HG02571 (cell line): ENCODE data around the gene LDLRAD4.

Source experiments
- ATAC-seq: cut with Tn5 transposase; IDR thresholded peaks from one replicate; pipeline ENCODE4 v1.9.1; 2021; ENCODE audit warnings: mild to moderate bottlenecking, moderate library complexity; ENCODE audit not compliant: unreplicated experiment

The LDLRAD4 gene

GRCh38 chr18:13280070-13280795, 61.7 kb downstream of the LDLRAD4 start:
- ATAC-seq, result no peak

- no peak for ATAC-seq
These were observed 62.8 kb downstream of the LDLRAD4 start for GRCh38 chr18:13281406-13281805.

DNA sequence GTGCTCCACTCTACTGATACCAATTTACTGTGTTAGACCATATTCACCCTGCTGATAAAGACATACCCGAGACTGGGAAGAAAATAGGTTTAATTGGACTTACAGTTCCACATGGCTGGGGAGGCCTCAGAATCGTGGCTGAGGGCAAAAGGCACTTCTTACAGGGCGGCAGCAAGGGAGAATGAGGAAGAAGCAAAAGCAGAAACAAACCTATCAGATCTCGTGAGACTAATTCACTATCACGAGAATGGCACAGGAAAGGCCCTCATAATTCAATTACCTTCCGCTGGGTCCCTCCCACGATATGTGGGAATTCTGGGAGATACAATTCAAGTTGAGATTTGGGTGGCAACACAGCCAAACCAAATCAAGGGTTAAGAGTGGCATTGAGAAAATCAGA, 65.2 kb downstream of the LDLRAD4 start:
- ATAC-seq, result no peak

GRCh38 chr18:13284330-13285027, 65.9 kb downstream of the LDLRAD4 start:
- ATAC-seq, result no peak

DNA sequence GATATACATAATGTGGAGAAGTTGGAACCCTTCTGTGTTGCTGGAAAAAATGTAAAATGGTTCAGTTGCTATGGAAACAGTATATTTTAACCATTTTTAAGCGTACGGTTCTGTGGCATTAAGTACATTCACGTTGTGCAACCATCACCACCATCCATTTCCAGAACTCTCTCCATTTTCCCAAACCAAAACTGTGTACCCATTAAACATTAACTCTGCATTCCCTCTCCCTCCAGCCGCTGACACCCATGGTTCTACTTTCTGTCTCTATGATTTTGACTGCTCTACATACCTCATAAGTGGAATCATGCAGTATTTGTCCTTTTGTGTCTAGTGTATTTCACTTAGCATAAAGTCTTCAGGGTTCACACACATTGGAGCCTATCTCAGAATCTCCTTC, 67.3 kb downstream of the LDLRAD4 start:
- no peak for ATAC-seq

GRCh38 chr18:13286456-13287125, 68.0 kb downstream of the LDLRAD4 start:
- no peak for ATAC-seq

GRCh38 chr18:13287372-13287771, 68.8 kb downstream of the LDLRAD4 start:
- ATAC-seq, result no peak

- no peak for ATAC-seq
These were observed 70.1 kb downstream of the LDLRAD4 start for GRCh38 chr18:13288509-13289133.

DNA sequence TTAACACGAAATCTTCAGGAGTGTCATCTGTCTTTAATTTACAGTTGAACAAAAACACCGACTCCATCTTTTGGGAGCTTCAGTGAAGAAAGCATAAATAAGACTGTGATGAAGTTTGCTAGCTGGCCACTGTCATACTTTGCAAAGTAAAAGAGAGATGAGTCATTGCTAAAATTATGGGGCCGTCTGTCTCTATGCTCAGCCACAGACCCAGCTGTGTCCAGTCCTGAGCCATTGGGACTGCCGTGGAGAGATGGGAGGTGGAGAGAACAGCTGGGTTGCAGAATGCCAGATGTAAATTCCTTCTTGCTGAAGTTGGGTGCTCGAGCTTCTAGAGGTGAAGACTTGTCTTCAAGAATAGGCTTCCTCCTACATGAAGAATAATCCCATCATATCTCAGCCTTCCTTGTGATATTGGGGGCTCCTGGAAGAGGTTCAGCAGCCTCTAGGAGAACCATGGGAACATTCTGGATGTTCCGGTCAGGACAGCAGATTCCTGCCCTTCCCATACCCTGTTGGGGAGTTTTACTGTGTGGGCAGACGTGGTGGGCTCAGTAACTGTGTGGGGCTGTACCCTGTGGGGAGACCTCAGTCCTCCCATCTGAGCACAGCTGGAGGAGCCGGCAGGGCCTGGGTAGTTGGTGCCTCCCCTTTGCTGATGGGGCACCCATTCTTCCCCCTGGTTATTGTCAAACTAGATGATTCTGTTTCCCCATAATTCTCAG, 71.1 kb downstream of the LDLRAD4 start:
- no peak for ATAC-seq

DNA sequence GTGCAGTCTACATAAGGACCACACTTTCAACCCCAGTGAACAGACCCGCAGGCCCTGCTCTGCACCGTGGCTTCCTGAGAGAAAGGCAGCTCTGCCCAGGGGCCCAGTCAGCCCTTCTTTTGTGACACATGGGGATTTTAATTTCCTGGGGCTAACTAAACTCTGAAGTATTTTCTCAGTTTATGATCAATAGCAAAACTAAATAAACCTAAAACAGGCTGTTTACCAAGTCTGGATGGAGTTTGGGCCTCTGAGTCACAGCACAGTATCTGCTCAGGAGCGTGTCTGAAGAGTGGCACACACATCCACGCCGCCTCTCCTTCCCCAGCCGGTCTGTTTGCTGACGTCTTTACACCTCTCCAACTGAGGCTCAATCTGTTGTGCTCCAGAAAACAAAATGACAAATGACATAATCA, 72.3 kb downstream of the LDLRAD4 start:
- no peak for ATAC-seq

DNA sequence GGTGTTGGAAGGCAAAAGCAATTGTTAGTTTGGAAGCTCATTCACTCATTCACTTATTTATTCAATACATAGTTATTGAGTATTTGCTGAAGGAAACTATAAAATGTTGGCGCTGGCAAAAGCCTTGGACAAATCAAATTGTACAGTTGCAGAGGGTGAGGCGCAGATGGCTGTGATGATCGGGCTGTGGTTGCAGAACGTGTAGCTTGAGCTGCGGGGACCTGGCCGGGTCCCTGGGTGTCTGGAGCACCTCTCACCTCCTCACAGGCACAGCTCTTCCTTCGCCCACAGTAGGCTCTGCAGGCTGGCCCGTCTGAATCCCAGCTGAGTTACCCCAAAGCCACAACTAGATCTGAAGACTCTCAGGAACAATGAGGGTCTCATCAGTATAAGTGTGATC, 72.7 kb downstream of the LDLRAD4 start:
- no peak for ATAC-seq

DNA sequence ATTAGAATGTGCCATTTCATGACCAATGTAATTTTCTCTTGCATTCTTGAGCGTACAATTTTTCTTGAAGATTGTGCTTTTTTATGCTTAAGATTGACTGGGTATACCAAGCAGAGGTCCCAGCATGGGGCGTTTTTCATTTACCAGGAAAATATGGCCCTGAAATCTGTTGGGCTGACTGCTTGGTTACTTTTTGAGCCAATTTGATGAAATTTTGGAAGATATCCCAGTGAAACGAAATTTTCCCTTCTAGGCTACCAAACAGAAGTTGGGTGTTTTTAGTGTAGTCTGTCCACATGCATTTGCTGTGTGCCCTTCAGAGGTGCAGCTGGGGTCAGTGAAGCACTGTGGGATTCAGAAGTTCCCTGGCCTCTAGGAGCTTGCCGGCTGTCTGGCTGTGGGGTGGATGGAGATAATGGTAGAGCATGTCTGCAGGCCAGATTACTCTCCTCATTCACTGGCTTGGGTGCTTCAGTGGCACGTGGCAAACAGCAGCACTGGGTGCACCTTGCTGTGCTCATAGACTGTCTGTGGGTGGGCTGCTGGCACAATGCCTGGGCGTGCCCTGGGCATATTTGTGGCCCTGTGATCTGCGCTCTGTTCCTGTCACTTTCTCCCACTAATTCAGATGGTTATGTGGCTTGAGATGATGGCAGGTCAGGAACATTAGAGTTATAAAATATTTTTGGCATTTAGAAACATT, 73.3 kb downstream of the LDLRAD4 start:
- ATAC-seq, result no peak

GRCh38 chr18:13292736-13293135, 74.2 kb downstream of the LDLRAD4 start:
- no peak for ATAC-seq

DNA sequence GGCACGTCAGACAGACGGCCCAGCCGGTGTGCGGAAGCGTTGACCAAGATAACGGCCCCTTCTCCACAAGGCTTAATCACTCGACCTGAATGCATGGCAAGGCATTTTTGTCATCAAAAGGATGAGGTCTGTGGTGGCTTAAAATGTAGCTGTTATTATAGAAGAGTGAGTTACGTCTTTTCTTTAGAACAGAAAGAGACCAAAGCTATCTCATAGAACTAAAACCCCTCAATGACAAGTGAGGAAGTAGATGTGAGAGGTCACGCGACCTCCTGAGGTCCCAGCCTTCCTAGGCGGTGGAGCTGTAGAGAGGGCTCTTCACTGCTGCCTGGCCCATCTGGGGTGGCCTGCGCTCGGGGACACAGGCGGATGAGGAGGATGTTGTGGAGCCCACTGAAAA, 75.7 kb downstream of the LDLRAD4 start:
- no peak for ATAC-seq

DNA sequence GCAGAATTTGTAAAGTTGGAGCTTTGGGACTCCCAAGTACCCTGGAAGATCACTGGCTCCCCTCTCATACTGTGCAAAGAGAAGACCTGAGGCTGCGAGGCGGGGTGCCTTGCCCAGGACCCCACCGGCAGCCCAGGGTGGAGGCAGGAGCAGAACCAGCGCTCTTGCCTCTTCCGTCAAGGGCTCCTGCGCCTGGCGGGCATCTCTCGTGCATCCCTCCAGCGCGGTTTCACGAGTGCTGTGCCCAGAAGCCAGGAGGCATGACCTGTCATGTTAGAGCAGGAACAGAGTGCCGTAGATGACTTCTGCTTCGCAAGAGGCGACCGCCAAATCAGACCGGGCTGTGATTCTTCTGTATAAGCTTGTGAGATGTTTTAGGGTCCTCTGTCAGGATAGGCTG, 77.3 kb downstream of the LDLRAD4 start:
- ATAC-seq, result no peak

DNA sequence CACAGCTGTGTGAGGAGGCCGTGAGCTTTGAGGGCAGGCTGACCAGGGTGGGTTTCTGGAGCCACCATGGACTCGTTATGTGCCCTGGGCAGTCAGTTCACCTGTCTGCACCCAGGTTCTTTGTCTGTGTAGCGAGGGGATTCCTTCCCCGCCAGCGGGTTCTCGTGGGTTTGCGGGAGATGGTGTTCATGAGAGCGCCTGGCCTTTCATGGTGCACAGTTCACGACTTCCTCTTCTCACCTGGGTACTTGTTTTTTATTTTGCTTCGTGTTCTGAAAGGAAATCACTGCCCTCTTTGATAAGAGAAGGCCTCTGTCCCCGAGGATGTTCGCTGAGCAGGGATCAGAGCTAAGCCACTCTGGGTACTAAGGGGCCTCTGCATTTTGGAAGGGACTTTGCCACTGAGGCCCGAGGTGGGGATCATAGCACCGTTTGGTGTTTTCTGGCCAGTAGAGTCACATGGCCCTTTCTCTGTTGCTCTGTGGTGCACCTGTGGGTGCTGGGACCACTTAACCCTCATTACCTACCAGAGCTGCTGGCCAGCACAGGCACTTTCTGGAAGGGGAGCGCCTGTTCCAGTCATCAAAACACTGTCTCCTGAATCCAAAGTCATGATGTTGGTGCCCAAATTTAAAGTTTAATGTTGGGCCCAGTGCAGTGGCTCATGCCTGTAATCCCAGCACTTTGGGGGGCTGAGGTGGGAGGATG, 78.5 kb downstream of the LDLRAD4 start:
- ATAC-seq, result no peak

DNA sequence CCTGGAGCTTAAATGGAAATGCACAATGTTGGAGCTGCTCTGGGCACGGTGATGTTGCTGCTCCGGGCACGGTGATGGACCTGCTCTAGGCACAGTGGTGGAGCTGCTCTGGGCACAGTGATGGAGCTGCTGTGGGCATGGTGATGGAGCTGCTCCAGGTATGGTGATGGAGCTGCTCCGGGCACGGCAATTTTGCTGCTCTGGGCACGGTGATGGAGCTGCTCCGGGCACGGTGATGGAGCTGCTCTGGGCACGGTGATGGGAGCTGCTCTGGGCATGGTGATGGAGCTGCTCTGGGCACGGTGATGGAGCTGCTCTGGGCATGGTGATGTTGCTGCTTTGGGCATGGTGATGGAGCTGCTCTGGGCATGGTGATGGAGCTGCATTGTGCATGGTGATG, 79.7 kb downstream of the LDLRAD4 start:
- no peak for ATAC-seq

DNA sequence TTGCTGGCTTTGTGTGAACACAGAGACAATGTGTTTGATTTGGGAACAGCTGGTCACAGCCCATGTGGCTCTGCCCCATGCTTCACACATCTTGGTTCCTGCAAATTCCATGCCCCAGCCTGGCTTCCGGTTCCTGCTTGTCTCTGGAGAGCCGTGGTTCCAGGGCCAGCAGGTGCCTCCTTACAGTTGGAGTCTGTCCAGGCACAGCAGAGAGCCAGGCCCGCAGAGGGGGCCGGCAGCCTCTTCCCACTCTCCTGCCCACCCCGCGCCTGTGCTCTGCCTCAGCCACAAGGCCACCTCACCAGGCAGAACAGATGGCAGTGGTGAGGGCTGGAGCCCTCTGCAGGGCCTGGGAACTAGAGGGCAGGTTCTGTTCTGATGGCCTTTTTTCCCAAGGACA, 81.5 kb downstream of the LDLRAD4 start:
- no peak for ATAC-seq

DNA sequence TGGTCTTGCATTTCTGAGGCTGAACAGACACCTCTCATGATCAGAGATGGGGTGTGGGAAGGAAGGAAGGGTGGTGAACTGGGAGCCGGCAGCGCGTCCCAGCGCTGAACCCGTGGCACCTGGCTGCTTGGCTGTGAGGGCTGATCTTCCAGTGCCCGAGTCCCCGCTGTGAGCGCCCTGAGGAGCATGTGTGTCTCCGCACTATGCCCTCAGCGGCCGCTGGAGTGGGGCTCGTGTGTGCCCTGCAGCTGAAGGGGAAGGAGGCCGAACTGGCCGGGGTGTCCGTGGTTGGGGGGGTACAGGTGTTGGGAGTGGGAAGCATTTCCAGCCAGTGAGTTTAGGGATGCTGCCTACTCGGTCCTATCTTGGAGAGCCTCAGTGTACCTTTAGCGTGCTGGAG, 82.2 kb downstream of the LDLRAD4 start:
- no peak for ATAC-seq

DNA sequence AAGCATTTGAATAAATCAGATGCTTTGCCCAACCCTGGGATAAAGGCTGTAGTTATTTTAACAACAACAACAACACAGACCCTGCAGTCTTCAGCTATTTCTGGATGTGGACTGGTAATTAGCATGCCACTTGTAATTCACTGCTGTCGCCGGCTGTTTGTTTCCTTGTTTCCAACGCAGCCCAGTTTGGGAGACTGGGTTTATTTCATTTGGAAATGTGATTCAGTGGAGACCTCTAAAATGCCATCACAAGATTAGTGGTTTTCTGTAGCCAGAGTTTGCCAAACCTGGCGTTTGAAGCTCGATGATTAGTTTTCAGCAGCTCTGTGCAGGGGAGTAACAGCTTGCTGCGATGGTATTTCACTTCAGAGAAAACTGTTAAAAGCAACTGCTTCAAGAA, 83.5 kb downstream of the LDLRAD4 start:
- ATAC-seq, result no peak
